GM03348 (cell line): Measurements from ENCODE around the gene PSKH1.
A peak's percentile ranks its signal among the peaks of the same experiment; 100 is the strongest.
"Not testable (repeated sequence)": the region's sequence is repeated elsewhere in the genome, so short reads cannot be mapped to it uniquely, and the experiment has no call there.

Experiments
- DNase-seq: peaks from one replicate; pipeline ENCODE4 v3.0.0; 2012; ENCODE audit warnings: low spot score

The PSKH1 gene

DNA sequence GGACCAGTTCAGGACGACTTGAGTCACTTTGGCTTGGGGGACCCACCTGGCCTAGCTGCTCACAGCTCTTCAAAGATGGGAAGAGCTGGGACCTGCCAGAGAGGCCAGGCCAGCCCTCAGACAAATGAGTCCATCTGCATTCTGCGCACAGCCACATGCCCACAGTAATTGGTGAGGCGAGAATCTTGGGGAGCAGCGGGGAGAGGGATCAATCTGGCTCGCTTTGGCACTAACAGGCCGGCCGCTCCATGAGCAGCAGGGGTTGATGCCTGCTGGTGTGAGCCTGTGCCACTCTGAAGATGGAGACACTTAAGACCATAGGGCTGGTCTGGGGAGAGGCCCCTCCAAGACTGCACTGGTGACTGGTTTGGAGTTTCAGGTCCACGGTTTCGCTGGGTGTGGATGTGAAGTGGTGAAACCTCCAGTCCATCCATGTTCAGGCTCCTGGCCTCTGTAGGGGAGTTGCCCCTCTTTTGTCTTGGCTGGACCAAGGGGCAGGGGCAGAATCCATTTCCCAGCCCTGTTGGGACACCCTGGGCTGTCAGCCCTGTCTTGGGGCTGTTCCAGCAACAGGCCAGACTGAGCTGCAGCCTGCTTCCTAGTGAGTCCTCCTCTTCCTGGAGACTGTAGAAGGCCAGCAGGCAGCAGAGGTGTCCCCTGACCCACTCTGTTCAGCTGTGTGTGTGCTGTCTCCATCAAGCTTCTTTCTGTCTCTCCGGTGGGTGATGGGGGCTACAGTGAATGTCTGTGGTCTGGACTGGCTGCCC lies 31.3 kb downstream of the PSKH1 start:
- no peak for DNase-seq

DNA sequence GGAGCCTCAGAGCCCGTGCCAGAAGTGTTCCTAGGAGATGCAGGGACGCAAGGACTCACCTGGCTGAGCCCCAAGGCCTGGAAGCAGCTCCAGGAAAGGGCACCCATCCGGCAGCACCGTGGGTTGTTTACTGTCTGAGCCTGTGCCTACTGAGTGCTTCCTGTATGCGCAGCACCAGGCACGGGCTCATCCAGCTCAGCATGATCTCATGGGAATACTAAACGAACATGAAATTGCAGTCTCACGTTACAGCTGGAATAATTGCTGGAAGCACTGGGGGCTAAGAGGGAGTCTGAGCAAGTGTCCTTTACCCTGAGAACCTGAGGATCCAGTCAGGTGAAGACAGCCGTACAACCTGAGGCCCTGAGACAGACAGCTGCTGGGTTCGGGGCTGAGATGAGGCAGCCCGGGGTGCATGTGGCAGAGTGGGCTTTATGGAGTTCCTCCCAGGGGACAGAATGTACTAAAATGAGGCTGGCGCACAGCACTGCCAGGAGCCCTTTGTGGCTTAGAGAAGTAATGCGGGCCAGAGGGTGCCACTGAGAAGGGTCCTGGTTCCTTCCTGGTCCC lies 33.2 kb downstream of the PSKH1 start:
- no peak for DNase-seq

DNA sequence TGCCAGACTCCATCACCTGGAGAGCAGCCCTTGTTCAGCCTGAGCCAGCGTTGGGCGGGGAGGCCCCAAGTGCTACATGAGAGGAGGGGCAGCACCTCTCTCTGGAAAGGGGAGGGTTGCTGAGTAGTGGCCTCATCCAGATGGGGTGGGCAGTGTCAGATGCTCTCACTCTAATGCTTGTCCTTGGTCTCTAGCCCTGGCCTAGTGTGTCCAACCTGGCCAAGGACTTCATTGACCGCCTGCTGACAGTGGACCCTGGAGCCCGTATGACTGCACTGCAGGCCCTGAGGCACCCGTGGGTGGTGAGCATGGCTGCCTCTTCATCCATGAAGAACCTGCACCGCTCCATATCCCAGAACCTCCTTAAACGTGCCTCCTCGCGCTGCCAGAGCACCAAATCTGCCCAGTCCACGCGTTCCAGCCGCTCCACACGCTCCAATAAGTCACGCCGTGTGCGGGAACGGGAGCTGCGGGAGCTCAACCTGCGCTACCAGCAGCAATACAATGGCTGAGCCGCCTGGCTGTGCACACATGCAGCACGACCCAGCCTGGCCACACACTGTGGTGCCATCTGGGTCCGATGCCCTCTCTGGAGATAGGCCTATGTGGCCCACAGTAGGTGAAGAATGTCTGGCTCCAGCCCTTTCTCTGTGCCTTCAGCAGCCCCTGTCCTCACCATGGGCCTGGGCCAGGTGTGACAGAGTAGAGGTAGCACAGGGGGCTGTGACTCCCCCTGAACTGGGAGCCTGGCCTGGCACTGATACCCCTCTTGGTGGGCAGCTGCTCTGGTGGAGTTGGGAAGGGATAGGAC lies 34.3 kb downstream of the PSKH1 start:
- DNase-seq, result no peak

DNA sequence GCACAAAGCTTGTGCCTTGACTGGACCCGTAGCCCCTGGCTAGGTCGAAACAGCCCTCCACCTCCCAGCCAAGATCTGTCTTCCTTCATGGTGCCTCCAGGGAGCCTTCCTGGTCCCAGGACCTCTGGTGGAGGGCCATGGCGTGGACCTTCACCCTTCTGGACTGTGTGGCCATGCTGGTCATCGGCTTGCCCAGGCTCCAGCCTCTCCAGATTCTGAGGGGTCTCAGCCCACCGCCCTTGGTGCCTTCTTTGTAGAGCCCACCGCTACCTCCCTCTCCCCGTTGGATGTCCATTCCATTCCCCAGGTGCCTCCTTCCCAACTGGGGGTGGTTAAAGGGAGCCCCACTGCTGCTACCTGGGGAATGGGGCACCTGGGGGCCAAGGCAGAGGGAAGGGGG lies 35.1 kb downstream of the PSKH1 start:
- no peak for DNase-seq

DNA sequence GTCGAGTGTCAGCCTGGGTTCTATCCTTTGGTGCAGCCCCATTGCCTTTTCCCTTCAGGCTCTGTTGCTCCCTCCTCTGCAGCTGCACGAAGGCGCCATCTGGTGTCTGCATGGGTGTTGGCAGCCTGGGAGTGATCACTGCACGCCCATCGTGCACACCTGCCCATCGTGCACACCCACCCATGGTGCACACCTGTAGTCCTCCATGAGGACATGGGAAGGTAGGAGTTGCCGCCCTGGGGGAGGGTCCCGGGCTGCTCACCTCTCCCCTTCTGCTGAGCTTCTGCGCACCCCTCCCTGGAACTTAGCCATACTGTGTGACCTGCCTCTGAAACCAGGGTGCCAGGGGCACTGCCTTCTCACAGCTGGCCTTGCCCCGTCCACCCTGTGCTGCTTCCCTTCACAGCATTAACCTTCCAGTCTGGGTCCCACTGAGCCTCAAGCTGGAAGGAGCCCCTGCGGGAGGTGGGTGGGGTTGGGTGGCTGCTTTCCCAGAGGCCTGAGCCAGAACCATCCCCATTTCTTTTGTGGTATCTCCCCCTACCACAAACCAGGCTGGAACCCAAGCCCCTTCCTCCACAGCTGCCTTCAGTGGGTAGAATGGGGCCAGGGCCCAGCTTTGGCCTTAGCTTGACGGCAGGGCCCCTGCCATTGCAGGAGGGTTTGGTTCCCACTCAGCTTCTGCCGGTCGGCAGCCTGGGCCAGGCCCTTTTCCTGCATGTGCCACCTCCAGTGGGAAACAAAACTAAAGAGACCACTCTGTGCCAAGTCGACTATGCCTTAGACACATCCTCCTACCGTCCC lies 35.7 kb downstream of the PSKH1 start:
- peak; percentile 87 for DNase-seq

DNA sequence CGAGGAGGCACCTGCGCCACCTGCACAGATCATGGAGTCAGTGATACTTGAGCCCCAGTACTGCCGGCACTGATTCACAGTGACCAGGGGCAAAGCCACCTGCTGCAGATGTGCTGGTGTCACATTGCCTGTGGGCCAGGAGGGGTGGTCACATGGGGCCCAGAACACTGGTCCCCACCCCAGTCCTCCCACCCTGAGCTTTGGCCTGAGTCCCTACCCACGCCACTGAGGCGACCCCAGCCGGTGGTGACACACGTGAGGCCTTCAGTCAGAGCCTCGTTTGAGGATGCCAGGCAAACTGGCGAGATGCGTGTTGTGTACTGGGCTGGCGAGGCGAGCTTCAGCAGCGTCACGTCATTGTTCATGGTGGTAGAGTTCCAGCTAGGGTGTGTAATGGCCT lies 37.1 kb downstream of the PSKH1 start:
- no peak for DNase-seq

DNA sequence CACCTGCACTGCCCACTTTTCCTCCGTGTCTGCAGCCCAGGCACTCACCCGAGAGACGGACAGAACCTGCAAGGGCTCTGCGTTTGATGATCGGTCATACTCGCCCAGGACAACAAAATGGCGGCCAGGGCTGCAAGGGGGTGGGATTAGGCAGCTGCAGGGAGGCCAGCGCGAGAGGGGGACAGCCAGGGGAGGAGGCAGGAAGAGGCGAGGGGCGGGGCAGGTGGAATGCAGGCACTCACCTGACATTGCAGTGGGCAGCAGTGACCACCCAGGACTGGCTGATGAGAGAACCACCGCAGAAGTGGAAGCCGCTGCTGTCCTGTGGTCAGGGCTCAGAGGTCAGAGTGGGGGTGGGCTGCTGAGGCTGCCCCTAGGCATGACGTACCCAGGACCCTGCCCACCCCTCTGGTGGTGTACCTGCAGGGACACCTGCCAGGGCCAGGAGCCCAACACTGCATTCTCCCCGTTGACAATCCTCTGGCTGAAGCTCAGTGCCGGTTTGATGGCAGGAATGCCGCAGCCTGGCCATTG lies 37.7 kb downstream of the PSKH1 start:
- no peak for DNase-seq

DNA sequence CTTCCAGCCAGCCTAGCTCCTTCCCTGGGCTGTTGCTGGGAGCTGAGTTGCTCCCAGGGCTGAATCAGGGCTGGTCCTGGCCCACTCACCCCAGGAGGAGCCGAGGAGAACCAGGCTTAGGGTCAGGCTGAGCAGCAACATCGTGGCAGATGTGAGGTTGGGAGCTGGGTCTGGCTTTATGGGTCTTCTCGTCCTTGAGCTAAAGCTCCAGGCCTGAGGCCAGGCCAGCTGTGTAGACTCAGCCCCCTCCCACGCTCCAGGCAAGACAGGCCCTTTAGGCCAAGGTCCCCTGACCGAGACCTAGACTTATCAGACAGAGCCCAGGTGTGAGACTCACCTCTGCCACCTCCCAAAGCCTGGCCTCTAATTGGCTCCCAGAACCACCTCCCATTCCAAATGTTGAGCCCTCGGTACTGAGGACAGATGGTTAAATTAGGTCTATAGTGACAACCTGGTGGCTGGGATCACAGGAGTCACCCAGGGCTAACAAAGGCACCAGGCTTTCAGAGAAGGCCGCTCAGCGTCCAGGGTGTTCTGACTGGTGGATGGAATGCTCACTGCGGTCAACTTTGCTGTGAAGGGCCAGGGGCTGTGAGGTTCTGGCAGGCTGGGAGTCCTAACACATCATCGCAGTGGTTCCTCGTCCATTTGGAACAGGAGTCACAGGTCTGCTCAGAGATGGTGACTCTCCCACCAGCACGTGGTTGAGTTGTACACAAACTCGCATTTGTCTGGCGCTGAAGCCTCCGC lies 38.8 kb downstream of the PSKH1 start, which contains the start of gene CTRL:
Gene CTRL, minus strand, starts transcription at position 151 of the 750 bp plus-strand sequence. Its CDS starts 10 bp downstream, at position 141.
- DNase-seq, result no peak

DNA sequence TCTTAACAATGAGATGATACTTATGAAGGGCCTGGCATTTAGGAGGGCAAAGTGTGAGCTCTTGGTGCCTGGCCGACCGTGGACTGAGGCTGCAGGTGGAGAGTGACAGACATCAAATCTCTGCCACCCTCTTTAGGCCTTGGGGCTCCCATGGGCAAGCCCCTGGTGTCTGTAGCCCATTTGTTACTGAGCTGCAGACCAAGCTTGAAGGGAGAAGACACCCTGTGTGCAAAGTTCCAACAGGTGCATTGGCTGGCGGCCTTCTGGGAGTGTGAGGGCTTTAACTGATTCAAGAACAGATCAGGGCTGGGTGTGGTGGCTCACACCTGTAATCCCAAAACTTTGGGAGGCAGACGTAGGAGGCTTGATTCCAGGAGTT lies 39.4 kb downstream of the PSKH1 start:
- no peak for DNase-seq

DNA sequence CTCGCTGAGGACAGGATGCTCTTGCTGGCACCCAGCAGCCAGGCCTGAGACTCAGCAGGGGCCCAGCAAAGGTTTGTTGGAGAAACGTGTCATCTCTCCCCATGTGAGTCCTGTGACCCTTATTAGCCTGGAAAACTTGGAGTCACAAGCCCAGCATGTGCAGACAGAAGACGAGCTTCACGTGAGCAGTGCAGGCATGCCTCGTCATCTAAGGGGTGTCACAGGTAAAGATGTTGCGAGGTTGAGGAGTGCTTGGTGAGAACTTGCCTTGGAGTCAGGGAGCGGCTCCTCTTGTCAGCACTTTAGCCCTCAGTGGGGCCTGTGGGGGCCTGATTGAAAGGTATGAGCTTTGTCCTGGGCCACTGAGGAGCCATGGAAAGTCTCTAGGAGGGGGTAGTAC lies 40.8 kb downstream of the PSKH1 start:
- no peak for DNase-seq

DNA sequence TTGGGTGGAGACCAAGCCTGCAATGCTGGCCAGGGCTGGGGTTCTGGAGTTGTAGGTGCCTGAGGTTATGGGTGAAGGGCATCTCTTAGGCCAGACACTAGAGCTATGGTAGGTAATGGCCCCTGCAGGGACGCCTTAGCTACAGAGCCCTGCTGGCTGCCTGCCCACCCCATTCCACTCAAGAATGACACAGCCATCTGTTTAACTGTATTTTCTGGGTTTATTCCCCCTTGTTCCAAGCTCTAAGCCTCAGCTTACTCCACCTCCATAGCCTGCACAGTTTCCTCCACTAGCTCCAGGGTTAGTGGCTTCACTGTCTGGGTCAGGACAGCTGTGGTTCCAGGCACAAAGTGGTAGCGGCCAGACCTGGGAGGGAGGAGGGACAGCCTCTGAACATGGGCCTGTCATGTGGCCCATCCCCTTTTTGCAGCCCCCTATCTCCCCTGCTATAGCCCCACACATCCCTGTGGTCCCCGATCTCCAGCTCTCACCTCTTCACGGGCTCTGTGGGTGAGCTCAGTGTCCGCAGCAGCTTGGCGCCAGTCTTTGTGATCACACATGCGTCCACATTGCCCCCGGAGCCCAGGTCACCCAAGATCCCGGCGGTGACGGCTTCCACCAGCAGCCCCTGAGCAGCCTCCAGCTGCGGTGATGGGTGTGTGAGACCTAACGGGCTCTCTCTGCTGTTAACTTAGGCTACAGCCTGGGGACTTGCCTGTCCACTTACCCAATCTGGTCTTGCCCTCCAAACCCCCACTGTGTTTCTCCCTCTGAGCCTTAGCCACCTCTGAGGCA lies 41.4 kb downstream of the PSKH1 start:
- no peak for DNase-seq

DNA sequence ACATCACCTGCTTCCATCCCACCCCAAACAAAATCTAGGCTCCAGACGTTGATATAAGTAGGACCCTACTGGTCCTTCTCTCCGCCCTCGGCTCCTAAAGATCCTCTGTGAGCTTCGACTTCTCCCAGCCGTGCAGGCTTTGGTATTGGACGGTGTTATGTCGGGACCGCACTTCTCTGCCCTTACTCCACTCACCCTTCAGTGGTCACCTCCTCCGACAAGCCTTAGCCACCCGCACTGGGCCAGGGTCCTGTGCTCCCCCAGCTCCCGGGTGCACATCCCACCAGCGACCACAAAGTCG lies 42.0 kb downstream of the PSKH1 start:
- no peak for DNase-seq

DNA sequence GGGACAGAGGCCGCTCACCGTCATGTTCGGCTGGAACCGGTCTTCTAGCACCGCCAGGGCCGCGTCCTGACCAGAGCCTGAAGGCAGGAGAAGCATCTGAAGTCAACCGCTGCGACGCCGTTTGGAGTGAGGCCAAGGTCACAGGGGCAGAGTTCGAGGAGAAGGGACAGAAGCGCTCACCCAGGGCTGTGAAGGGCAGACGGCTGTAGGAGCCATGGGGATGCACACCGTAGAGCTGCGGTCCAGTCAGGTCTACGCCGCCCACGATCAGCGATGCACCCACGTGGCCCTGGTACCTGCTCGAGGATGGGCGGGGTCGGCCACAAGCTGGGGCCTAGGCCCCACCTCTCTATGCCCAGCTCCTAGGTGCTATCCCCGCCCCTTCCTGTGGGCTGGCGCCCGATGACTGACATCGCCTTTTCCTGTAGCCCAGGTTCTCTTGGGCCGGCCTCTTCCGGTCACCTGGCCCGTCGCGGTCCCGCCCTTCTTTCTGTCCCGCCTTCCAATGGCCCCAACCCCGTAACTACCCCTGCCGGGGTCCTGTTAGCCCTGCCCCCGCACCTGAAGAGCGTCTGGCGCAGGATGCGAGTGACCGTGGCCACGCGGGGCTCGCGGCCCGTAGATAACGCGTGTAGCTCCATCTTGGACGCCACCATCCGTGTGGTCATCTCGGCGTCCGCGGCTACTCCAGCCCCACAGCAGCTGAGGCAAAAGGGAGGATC lies 42.5 kb downstream of the PSKH1 start:
- peak; percentile 97 for DNase-seq

DNA sequence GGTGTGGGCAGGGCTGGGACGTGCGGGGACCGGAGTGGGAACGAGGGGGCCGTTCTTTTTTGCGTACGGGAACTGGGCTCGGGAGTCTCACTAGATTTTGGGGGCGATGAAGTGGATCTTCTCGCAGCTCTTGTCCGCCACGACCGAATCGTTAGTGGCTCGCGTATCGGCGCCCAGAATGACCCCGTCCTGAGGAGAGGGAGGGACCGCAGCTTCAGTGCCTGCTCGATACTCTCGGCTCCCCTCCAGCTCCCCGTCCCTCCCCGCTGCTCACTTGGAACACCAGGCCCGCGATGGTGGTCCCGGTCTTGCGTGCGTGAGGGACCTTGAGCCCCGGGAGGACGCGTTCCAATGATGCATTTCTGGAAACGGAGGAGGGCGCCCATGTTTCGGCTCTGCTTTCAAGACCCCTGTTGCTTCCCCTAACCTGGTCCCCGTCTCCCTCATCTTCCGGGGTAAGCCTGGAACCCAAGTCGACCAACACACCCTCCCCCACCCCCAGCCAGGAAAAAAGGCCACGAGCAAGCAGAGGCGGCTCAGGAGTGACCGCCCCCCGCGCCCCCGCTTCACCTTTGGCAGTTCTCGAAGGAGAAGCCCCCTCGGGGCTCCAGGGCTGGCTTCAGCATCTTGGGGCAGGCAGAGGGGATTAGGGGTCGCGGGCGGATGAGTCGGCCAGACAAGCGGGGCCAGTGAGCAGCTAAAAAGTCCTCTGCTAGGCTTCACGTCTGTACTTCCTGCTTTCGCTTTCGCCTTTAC lies 43.2 kb downstream of the PSKH1 start, which contains the start of gene PSMB10:
Gene PSMB10, minus strand, starts transcription at position 727 of the 756 bp plus-strand sequence. Its CDS starts 101 bp downstream, at position 626.
- DNase-seq, result peak; percentile 76

DNA sequence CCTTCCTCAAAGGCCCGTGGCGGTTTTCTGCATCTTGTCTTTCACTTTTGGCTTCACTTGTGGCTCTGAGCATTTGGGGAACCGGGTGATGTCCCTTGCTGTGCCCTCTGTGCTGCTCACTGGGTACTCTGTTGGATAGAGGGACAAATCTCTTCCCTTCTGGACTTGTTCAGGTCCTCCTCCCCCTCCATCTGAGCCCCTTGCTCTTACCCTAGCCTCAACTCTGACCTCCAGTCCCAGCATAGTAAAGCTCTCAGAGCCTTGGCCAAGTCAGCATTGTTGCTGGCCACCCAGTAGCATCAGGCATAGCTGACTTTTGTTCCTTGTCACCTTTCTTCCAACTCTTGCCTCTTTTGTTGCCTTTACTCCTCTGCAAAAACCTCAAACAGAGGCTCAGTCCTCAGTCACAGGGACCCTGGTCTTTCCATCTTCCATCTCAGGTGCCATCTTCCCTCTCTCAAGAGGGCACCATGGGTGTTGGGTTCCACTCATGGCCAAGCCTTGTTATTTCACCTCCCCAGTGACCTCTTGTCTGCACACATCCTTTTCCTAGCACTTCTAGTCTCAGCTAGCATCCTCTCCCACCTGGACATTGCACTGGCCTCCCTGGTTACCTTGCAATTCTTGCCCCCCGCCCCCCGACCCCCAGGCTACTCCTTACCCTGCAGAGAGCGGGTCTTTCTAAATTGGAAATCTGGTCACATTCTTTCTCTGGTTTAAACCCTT lies 44.0 kb downstream of the PSKH1 start:
- no peak for DNase-seq

DNA sequence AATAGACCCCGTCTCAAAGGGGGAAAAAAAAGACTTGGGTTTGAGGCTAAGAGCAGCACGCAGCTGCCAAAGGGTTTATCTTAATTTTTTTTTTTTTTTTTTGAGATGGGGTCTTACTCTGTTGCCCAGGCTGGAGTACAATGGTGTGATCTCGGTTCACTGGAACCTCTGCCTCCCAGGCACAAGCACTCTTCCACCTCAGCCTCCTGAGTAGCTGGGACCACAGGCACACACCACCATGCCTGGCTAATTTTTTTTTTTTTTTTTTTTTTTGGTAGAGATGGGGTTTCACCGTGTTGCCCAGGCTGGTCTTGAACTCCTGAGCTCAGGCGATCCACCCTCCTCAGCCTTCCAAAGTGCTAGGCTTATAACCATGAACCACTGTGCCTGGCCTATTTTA lies 44.7 kb downstream of the PSKH1 start:
- not testable (repeated sequence) for DNase-seq

DNA sequence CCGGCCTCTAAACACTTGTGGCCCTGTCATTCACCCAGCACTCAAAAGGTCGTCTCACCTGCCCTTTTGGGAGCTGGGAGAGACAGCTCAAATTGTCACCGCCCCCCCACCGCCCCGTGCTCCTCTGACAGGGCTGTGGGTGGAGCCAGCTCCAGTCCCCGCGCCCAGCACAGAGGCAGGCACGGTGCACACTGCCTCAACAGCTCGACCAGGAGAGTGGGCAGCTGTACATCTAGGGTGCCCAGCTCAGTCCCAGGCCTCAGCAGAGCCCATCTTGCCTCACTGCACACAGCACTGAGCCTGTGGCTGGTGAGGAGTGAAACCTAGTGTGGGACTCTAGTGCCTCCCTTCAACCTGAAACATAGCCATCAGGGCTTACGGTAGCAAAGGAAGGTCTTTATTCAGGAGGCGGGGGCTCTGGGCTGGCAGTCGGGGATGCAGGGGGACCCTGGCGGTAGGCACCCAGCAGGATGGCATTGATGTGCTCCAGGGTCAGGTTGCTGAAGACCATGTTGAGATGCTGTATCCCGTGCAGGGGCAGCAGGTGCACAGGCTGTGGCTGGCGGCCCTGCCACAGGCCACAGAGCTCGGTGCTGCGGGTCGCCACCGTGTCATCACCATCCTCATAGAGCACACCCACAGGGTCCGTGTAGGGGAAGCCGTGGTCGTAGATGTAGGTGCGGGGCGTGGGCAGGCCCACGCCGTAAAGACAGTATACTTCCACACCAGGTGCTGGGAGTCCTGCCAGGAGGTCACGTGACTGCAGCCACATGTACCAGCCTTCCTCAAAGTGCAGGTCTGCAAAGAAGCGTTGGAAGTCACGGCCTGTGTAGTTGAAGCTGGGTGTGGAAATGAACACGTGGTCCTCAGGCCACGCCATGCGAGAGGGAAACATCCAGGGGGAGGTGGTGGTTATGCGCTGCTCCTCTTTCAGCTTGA lies 46.7 kb downstream of the PSKH1 start:
- DNase-seq, result no peak
